NB4 (cell line): ENCODE data around the gene KCNIP4.
"Not testable (repeated sequence)": the region's sequence is repeated elsewhere in the genome, so short reads cannot be mapped to it uniquely, and the experiment has no call there.

ENCODE experiments used
- DNase-seq: peaks from one replicate; pipeline ENCODE4 v3.0.0; 2010; ENCODE audit warnings: low read depth
- H3K4me3 ChIP-seq: one replicate; pipeline ENCODE4 v1.5.1; 2011; ENCODE audit warnings: mild to moderate bottlenecking, low read depth, low read length, moderate library complexity
- CTCF ChIP-seq: IDR thresholded peaks from one replicate; pipeline ENCODE4 v1.5.1; 2012; ENCODE audit warnings: low read depth, low read length
- MAX ChIP-seq: IDR thresholded peaks from 2 replicates; pipeline ENCODE4 v1.6.1; 2011; ENCODE audit warnings: low read depth, low read length
- MYC ChIP-seq: IDR thresholded peaks from 2 replicates; pipeline ENCODE4 v1.6.1; 2011; ENCODE audit warnings: low read depth, low read length
- POLR2A ChIP-seq: IDR thresholded peaks from 2 replicates; pipeline ENCODE4 v1.6.1; 2011; ENCODE audit warnings: mild to moderate bottlenecking; ENCODE audit not compliant: insufficient read length; ENCODE audit errors: extremely low read depth

Gene KCNIP4

GRCh38 chr4:20809812-20810211, 1138.8 kb downstream of the KCNIP4 start:
- DNase-seq, result no peak
- TF ChIP-seq POLR2A (no peak), MAX (no peak)
- H3K4me3 ChIP-seq, result no peak overlapping the region

GRCh38 chr4:20805716-20806115, 1142.9 kb downstream of the KCNIP4 start:
- no peak overlapping the region for H3K4me3 ChIP-seq
- TF ChIP-seq CTCF (no peak), MAX (no peak), POLR2A (no peak)
- DNase-seq, result no peak

- H3K4me3 ChIP-seq, result no peak overlapping the region
- TF ChIP-seq POLR2A (no peak), CTCF (no peak), MYC (no peak), MAX (no peak)
- no peak for DNase-seq
Observed at GRCh38 chr4:20787940-20788665, 1160.5 kb downstream of the KCNIP4 start.

GRCh38 chr4:20783134-20783533, 1165.4 kb downstream of the KCNIP4 start:
- H3K4me3 ChIP-seq, DNase-seq: not testable (repeated sequence)

GRCh38 chr4:20778896-20779295, 1169.7 kb downstream of the KCNIP4 start:
- DNase-seq, result no peak
- TF ChIP-seq POLR2A (no peak), MYC (no peak), MAX (no peak)
- no peak overlapping the region for H3K4me3 ChIP-seq

- TF ChIP-seq MYC, result no peak
- peak; percentile 66 for TF ChIP-seq CTCF
- DNase-seq, result peak; percentile 62
Observed at GRCh38 chr4:20773144-20773997, 1175.2 kb downstream of the KCNIP4 start.

GRCh38 chr4:20764366-20764992, 1184.1 kb downstream of the KCNIP4 start:
- H3K4me3 ChIP-seq, result no peak overlapping the region
- TF ChIP-seq CTCF (no peak), MYC (no peak), POLR2A (no peak), MAX (no peak)
- no peak for DNase-seq

More at GRCh38 chr4:20773144-20773997, 1175.2 kb downstream of the KCNIP4 start:
- H3K4me3 ChIP-seq, result no peak overlapping the region
